K562 (cell line): ENCODE measurements around the gene SIX1. TPM values are rescaled to one million over a fixed set of nuclear protein-coding genes. Genes with fewer than 3 reads are reported as not detected.

ENCODE experiments used
- ATAC-seq: fragments of 200-7000 bp; cut with Tn5 transposase; 3 replicates; pipeline ENCODE4 v1.9.1; 2020; ENCODE audit warnings: moderate library complexity
- BruUV-seq: library from RNA; stranded (reverse); fragments of 400-500 nt; replicated peaks from 2 replicates; lab custom pipeline; 2021; lab: Mats Ljungman, UMichigan
- CTCF ChIA-PET: fragments of 300-600 bp; formaldehyde crosslinking; extraction: SDS; loops from one replicate; lab custom pipeline; 2021; ENCODE audit warnings: low intra/inter-chr PET ratio; lab: Yijun Ruan, JAX
- POLR2A ChIA-PET: fragments of 300-600, 350-650 bp; sonication (Branson Sonifier 250); formaldehyde crosslinking; extraction: SDS; loops from one replicate; lab custom pipeline; 2021; ENCODE audit warnings: antibody characterized with exemption, inconsistent platforms; lab: Yijun Ruan, JAX
- DNase-seq, 4 experiments: peaks; one replicate each; pipeline versions ENCODE4 v3.0.0 to v3.0.0-alpha.2; 2011 to 2018; ENCODE audit warnings: low spot score in 3 of 4, mixed read lengths in 3 of 4; ENCODE audit errors: extremely low read depth in 1 of 4
- FAIRE-seq: peaks from 2 replicates; lab custom pipeline; 2011; peaks lifted over from hg19 to GRCh38; lab: Jason Lieb, UNC
- H2AFZ ChIP-seq: 2 replicates; pipeline ENCODE4 v1.6.0; 2011; ENCODE audit warnings: low read depth, low read length, control low read depth, inconsistent platforms
- H3K27ac ChIP-seq: fragments of 200-600 bp; 3 replicates; pipeline ENCODE4 v1.8.0; 2011; ENCODE audit warnings: low read depth, mild to moderate bottlenecking, control low read depth, inconsistent platforms, low read length, moderate library complexity, mixed read lengths; ENCODE audit errors: extremely low read depth
- H3K27me3 ChIP-seq, 2 experiments: fragments of 300-600 bp in 1 of 2; 2 replicates in 1 of 2; 3 replicates in 1 of 2; pipeline versions ENCODE4 v1.6.0 to v1.8.0; 2011; ENCODE audit warnings: inconsistent platforms in 2 of 2, low read length in 2 of 2, mild to moderate bottlenecking in 1 of 2, mixed read lengths in 1 of 2, moderate library complexity in 1 of 2; ENCODE audit not compliant: control insufficient read depth in 2 of 2, insufficient read depth in 2 of 2
- H3K36me3 ChIP-seq: fragments of 300-600 bp; 3 replicates; pipeline ENCODE4 v1.8.0; 2011; ENCODE audit warnings: mild to moderate bottlenecking, low read length, inconsistent platforms; ENCODE audit not compliant: control insufficient read depth, insufficient read depth
- H3K4me1 ChIP-seq, 2 experiments: fragments of 200-600 bp in 1 of 2; replicated peaks in 1 of 2; 2 replicates in 1 of 2; 3 replicates in 1 of 2; pipeline versions ENCODE4 v1.5.1 to v1.8.0; 2011; ENCODE audit warnings: inconsistent platforms in 2 of 2, low read length in 2 of 2, mild to moderate bottlenecking in 1 of 2, mixed read lengths in 1 of 2, moderate library complexity in 1 of 2; ENCODE audit not compliant: control insufficient read depth in 2 of 2, insufficient read depth in 2 of 2
- H3K4me2 ChIP-seq: 2 replicates; pipeline ENCODE4 v1.6.1; 2011; ENCODE audit warnings: low read length, control low read depth, inconsistent platforms, mixed read lengths; ENCODE audit not compliant: insufficient read depth
- H3K4me3 ChIP-seq: fragments of 200-600 bp; sonication (generic), shearing (Covaris generic); 2 replicates; pipeline ENCODE4 v1.5.1; 2016; ENCODE audit warnings: control low read depth, inconsistent platforms
- H3K79me2 ChIP-seq: fragments of 200-600 bp; 3 replicates; pipeline ENCODE4 v1.8.0; 2011; ENCODE audit warnings: low read length, inconsistent platforms; ENCODE audit not compliant: control insufficient read depth, insufficient read depth
- H3K9ac ChIP-seq, 2 experiments: 2 replicates each; pipeline versions ENCODE4 v1.6.0 to v1.6.1; 2011; ENCODE audit warnings: low read depth in 2 of 2, low read length in 2 of 2, control low read depth in 1 of 2, inconsistent platforms in 1 of 2, mild to moderate bottlenecking in 1 of 2, mixed read lengths in 1 of 2; ENCODE audit not compliant: insufficient read depth in 1 of 2
- H3K9me1 ChIP-seq: one replicate; pipeline ENCODE4 v1.6.0; 2011; ENCODE audit warnings: inconsistent platforms, mild to moderate bottlenecking, low read length, moderate library complexity; ENCODE audit not compliant: control insufficient read depth, insufficient read depth
- H3K9me3 ChIP-seq: replicated peaks from 2 replicates; pipeline ENCODE4 v1.5.1; 2011; ENCODE audit warnings: low read depth, low read length, inconsistent platforms; ENCODE audit not compliant: control insufficient read depth, insufficient read depth
- H4K20me1 ChIP-seq: replicated peaks from 2 replicates; pipeline ENCODE4 v1.6.1; 2011; ENCODE audit warnings: low read length, inconsistent platforms, mixed read lengths; ENCODE audit not compliant: control insufficient read depth, insufficient read depth
- COPS2 ChIP-seq: fragments of 450-650 bp; conservative IDR thresholded peaks from 2 replicates; pipeline ENCODE4 v1.6.1; 2016; ENCODE audit warnings: mild to moderate bottlenecking, moderate library complexity
- CUX1 ChIP-seq: fragments of 200-800 bp; sonication (Bioruptor generic); IDR thresholded peaks from 2 replicates; pipeline ENCODE4 v1.6.1; 2016; ENCODE audit warnings: missing genetic modification characterization, missing compliant biosample characterization
- ELK3 ChIP-seq: fragments of 450-650 bp; formaldehyde crosslinking; IDR thresholded peaks from 2 replicates; pipeline ENCODE4 v1.4.0; 2020; ENCODE audit warnings: mild to moderate bottlenecking
- MAFG ChIP-seq: fragments of 450-650 bp; conservative IDR thresholded peaks from 2 replicates; pipeline ENCODE4 v1.6.1; 2016; ENCODE audit warnings: missing genetic modification characterization, missing compliant biosample characterization
- MAX ChIP-seq: sonication (generic); formaldehyde crosslinking; IDR thresholded peaks from 2 replicates; pipeline ENCODE4 v1.9.0; 2022; ENCODE audit warnings: mild to moderate bottlenecking, missing genetic modification reagents
- MAZ ChIP-seq, 2 experiments: fragments of 450-650 bp in 1 of 2; sonication (generic) in 1 of 2; formaldehyde crosslinking; IDR thresholded peaks in 1 of 2; conservative IDR thresholded peaks in 1 of 2; 2 replicates each; pipeline versions ENCODE4 v1.4.0 to v1.5.0; 2020; ENCODE audit warnings: mild to moderate bottlenecking in 1 of 2, missing genetic modification reagents in 1 of 2
- NCOA2 ChIP-seq, 2 experiments: fragments of 450-650 bp; IDR thresholded peaks; 2 replicates each; pipeline ENCODE4 v1.6.1; 2018; ENCODE audit warnings: mild to moderate bottlenecking in 2 of 2, moderate library complexity in 1 of 2; ENCODE audit not compliant: partially characterized antibody in 2 of 2
- NR0B1 ChIP-seq: fragments of 450-650 bp; IDR thresholded peaks from one replicate; pipeline ENCODE4 v1.6.1; 2018; ENCODE audit warnings: mild to moderate bottlenecking, moderate library complexity; ENCODE audit not compliant: partially characterized antibody
- POLR2H ChIP-seq: IDR thresholded peaks from 2 replicates; pipeline ENCODE4 v1.6.1; 2016; ENCODE audit warnings: missing genetic modification characterization, low read depth, mild to moderate bottlenecking, control low read depth, missing compliant biosample characterization, moderate library complexity
- RBM34 ChIP-seq: fragments of 200-400 bp; formaldehyde crosslinking; IDR thresholded peaks from 2 replicates; pipeline ENCODE4 v1.6.1; 2018; ENCODE audit warnings: low read length, borderline replicate concordance; ENCODE audit not compliant: insufficient read depth
- TARDBP ChIP-seq: fragments of 450-650 bp; IDR thresholded peaks from 2 replicates; pipeline ENCODE4 v1.6.1; 2016
- TEAD1 ChIP-seq, 2 experiments: fragments of 450-650 bp in 1 of 2; sonication (generic) in 1 of 2; formaldehyde crosslinking; IDR thresholded peaks; 2 replicates each; pipeline versions ENCODE4 v1.4.0 to v1.8.0; 2020 to 2022; ENCODE audit warnings: mild to moderate bottlenecking in 2 of 2, missing genetic modification reagents in 1 of 2
- THAP7 ChIP-seq: fragments of 250-450 bp; sonication (Bioruptor Pico); IDR thresholded peaks from 2 replicates; pipeline ENCODE4 v1.5.0; 2021
- WGBS: fragments of 100-300 bp; shearing (Covaris generic); methylation state at CpG from one replicate; pipeline ENCODE4 v1.1.6; 2016; ENCODE audit warnings: low coverage, mixed read lengths; ENCODE audit not compliant: insufficient coverage; ENCODE audit errors: missing lambda C conversion rate; 5-methylcytosine and 5-hydroxymethylcytosine counted together
- in situ Hi-C: fragments of 300-500 bp; cut with MboI; formaldehyde crosslinking; loops from 4 replicates; pipeline ENCODE4 v1.15.0; 2018; ENCODE audit warnings: inconsistent platforms, mixed read lengths
- intact Hi-C: fragments of 100-400 bp; cut with micrococcal nuclease; formaldehyde crosslinking; loops from 2 replicates; pipeline ENCODE4 v1.14.2; 2022
- polyA plus RNA-seq, 8 experiments: library from polyadenylated mRNA; depleted of rRNA in 4 of 8; stranded (reverse) in 5 of 8; unstranded in 3 of 8; fragments of >200 nt; fragmentation: Nextera tagmentation in 2 of 8; fragmentation: Illumina TruSeq in 1 of 8; extraction: Ambion mirVana in 2 of 8; extraction: Trizol in 1 of 8; gene quantifications; 2 replicates each; pipeline versions ENCODE4 v1.2.1 to v1.2.3, GENCODE V29; 2011 to 2014; ENCODE audit warnings: inconsistent platforms in 1 of 8, missing spikeins in 1 of 8
- total RNA-seq, 7 experiments: library from RNA; depleted of rRNA in 6 of 7; stranded (reverse); fragments of >200 nt in 6 of 7; fragmentation: Illumina TruSeq in 2 of 7; extraction: Trizol in 2 of 7; gene quantifications; 2 replicates each; pipeline versions ENCODE4 v1.2.1 to v1.2.3, GENCODE V29; 2011 to 2021; ENCODE audit warnings: low replicate concordance in 1 of 7

The SIX1 gene
- total and polyA plus RNA-seq, 9 of the 15 experiments (the other 6 are each of a cell fraction or from before 2014, with no cell fraction given), result 0.27 to 0.80 (median 0.45) TPM

- no peak for TF ChIP-seq POLR2H
- TF ChIP-seq TARDBP, result no peak
- no peak for TF ChIP-seq TEAD1 (CRISPR knock-in tag; IDR thresholded peaks at IDR 0.05)
- TF ChIP-seq NR0B1, result no peak
Measured at GRCh38 chr14:60634153-60634552, 15.1 kb downstream of the SIX1 start (continued).

GRCh38 chr14:60632777-60633176 lies 16.5 kb downstream of the SIX1 start:
- intact Hi-C loops, result no loop called here
- in situ Hi-C loops, result no loop called here
- ChIA-PET POLR2A (no interaction called here), CTCF (no interaction called here)
- no peaks in the 10 kb centered on the region for H3K9me3 ChIP-seq
- peaks cover 0 to 7% of the 10 kb centered on the region in 2 experiments; a peak in 1 of 5 replicates for H3K4me1 ChIP-seq
- no peak for ATAC-seq
- H3K36me3 ChIP-seq, result no peaks in the 10 kb centered on the region
- no TSS peak for BruUV-seq
- H3K4me2 ChIP-seq, result no peak overlapping the region
- no peaks in the 10 kb centered on the region for H3K79me2 ChIP-seq
- H3K27ac ChIP-seq, result no peak overlapping the region
- no peak overlapping the region for H2AFZ ChIP-seq
- FAIRE-seq, result no peak
- WGBS, result 17% methylated on average over 2 of the region's 2 CpGs
- no peaks in the 10 kb centered on the region for H4K20me1 ChIP-seq
- no peak overlapping the region for H3K4me3 ChIP-seq
- DNase-seq, result no peak
- no peaks in the 10 kb centered on the region for H3K9me1 ChIP-seq
- H3K27me3 ChIP-seq, result no peaks in the 10 kb centered on the region
- no peak overlapping the region for H3K9ac ChIP-seq
- no peak for TF ChIP-seq MAZ (CRISPR knock-in tag; conservative IDR thresholded peaks at IDR 0.05 in 1 of 2, IDR thresholded peaks at IDR 0.05 in 1 of 2)
- TF ChIP-seq COPS2, result no peak
- no peak for TF ChIP-seq ELK3 (CRISPR knock-in tag)
- TF ChIP-seq RBM34, result no peak
- TF ChIP-seq THAP7 (CRISPR knock-in tag), result no peak
- TF ChIP-seq CUX1 (CRISPR knock-in tag), result no peak
- TF ChIP-seq MAFG (tag), result no peak
- TF ChIP-seq NCOA2 (IDR thresholded peaks at IDR 0.05; ENCODE audit: partially characterized antibody in 2 of 2), result no peak
- TF ChIP-seq MAX (CRISPR knock-in tag), result no peak
